BLaER1 treated with 17β-estradiol and CSF1 and Interleukin-3, amounts not matched to agents 10 nM and 100 nM (cell line): ENCODE measurements around the gene AHNAK2.

Source experiments
- H3K27ac ChIP-seq, 11 experiments: shearing (Covaris generic); formaldehyde crosslinking; 2 replicates each; pipeline ENCODE4 v1.8.1; 2022
- H3K27me3 ChIP-seq, 11 experiments: shearing (Covaris generic); formaldehyde crosslinking; 2 replicates each; pipeline ENCODE4 v1.8.1; 2022
- H3K36me3 ChIP-seq, 11 experiments: shearing (Covaris generic); formaldehyde crosslinking; 2 replicates each; pipeline ENCODE4 v1.8.1; 2022
- H3K4me1 ChIP-seq, 10 experiments: shearing (Covaris generic); formaldehyde crosslinking; 2 replicates each; pipeline ENCODE4 v1.8.1; 2022
- H3K4me2 ChIP-seq, 11 experiments: shearing (Covaris generic); formaldehyde crosslinking; 2 replicates each; pipeline ENCODE4 v1.8.1; 2022
- H3K4me3 ChIP-seq, 10 experiments: shearing (Covaris generic); formaldehyde crosslinking; 2 replicates each; pipeline ENCODE4 v1.8.1; 2022
- H3K9ac ChIP-seq, 11 experiments: shearing (Covaris generic); formaldehyde crosslinking; 2 replicates each; pipeline ENCODE4 v1.8.1; 2022
- H3K9me3 ChIP-seq, 11 experiments: shearing (Covaris generic); formaldehyde crosslinking; replicated peaks in 1 of 11; 2 replicates each; pipeline ENCODE4 v1.8.1; 2022
- H4K20me1 ChIP-seq, 11 experiments: shearing (Covaris generic); formaldehyde crosslinking; 2 replicates each; pipeline ENCODE4 v1.8.1; 2022
- Cebpa-rat ChIP-seq, 11 experiments: shearing (Covaris generic); IDR thresholded peaks; 2 replicates each; pipeline ENCODE4 v1.8.1; 2022

Gene AHNAK2

DNA sequence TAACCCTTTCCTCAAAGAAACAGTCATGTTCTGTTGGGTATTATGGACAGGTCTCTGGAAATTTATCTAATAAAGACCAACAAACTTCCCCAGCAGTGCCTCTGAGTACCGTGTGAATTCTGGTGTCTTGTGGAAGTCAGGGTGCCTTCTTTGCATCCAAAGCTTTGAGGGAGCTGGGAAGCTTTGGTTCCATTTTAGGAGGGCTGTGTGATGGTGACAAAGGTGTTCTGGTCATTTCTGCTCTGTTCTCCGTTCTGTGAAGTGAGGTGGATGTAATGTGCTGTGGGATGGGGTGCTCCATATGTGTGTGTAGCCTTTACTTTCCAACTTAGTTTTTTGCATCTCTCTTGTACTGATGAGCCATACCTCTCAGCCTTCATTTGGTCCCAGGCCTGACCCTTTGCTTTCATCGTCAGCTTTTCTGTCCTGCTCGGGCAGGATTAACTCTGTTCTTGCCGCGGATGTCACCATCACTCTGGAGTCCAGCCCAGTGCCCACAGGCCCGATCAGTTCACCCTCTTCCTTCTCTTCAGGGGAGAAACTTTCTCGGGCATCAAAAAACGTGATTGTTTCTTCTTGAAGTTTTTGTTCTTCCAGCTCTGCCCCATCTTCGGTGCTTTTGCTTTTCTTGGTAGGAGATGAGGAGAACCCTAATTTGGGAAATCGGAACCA lies 40.3 kb downstream of the AHNAK2 start:
- no peak overlapping the region for H3K9ac ChIP-seq
- H4K20me1 ChIP-seq, result peaks cover 0 to 4% (median 0%) of the 10 kb centered on the region in 11 experiments; a peak in 2 of 22 replicates
- no peak overlapping the region for H3K4me3 ChIP-seq
- no peak for TF ChIP-seq Cebpa-rat (IDR thresholded peaks at IDR 0.05)
- no peaks in the 10 kb centered on the region; a peak in 1 of 22 replicates for H3K36me3 ChIP-seq
- peak overlapping the region in 7 of 11 experiments; percentile 2 to 53 (median 19); a peak in 5 of 22 replicates for H3K4me2 ChIP-seq
- H3K4me1 ChIP-seq, result peaks cover 0 to 40% (median 23%) of the 10 kb centered on the region in 10 experiments; a peak in 18 of 20 replicates
- peaks cover 0 to 23% (median 6%) of the 10 kb centered on the region in 11 experiments; a peak in 13 of 22 replicates for H3K27me3 ChIP-seq
- no peaks in the 10 kb centered on the region for H3K9me3 ChIP-seq
- H3K27ac ChIP-seq, result no peak overlapping the region

DNA sequence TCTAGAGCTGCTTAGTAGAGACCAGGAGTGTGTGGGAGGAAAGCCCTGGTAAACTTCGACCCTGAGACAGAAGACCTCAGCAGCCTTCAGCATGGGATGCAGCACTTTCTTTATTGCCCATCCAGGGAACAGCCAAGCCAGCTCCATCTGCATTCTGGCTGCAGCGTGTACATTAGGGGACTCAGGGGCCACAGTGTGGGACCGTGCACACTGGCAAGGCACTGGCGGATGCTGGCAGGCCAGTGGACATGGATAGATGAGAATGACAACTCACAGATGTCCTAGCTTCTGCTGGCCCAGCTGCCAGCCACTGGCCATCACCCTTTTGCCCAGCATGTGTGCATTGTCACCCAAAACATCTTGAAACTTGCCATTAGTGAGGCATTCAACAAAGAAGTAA lies 41.0 kb downstream of the AHNAK2 start:
- H3K27ac ChIP-seq, result no peak overlapping the region
- H3K9me3 ChIP-seq, result no peaks in the 10 kb centered on the region
- H3K4me3 ChIP-seq, result no peak overlapping the region
- H4K20me1 ChIP-seq, result peaks cover 0 to 4% (median 0%) of the 10 kb centered on the region in 11 experiments; a peak in 2 of 22 replicates
- H3K9ac ChIP-seq, result no peak overlapping the region
- H3K36me3 ChIP-seq, result no peaks in the 10 kb centered on the region; a peak in 1 of 22 replicates
- no peak for TF ChIP-seq Cebpa-rat (IDR thresholded peaks at IDR 0.05)
- peak overlapping the region in 8 of 11 experiments; percentile 2 to 53 (median 20); a peak in 5 of 22 replicates for H3K4me2 ChIP-seq
- H3K4me1 ChIP-seq, result peaks cover 0 to 47% (median 30%) of the 10 kb centered on the region in 10 experiments; a peak in 18 of 20 replicates
- H3K27me3 ChIP-seq, result peaks cover 0 to 27% (median 6%) of the 10 kb centered on the region in 11 experiments; a peak in 13 of 22 replicates

DNA sequence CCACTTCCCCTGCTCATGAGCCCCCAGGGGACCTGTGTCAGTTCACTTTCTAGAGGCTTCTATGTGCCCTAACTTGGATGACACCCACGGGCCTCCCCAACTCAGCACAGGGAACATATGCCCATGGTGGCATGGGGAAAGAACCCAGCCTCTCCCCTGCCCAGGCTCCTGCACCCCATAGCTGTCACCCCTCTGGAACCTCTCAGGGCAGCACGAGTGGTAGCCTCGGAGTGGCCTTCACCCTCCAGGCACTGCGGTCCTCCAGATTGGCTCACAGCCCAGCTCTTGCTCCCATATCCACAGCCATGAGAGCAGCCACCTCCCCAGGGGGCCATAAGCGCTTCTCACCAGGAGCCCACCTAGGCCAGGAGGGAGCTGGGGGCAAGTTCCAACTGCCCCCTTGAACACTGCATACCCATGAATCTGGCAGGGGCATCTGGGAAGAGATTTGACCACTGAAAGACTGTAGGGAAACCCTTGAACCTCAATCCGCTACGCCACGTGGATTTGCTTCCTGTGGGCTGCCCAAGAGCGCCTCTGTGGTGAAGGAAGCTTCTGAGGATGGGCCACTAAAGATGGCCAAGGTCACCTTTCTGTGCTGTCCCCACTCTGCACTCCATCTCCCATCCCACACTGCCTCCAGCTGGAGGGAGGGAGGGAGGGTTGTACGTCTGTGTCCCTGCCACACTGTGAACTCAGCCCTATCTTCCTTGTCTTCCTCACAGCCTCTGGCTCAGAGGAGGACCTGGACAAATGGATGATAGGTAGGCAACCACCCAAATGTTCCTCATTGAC lies 41.6 kb downstream of the AHNAK2 start:
- no peak overlapping the region for H3K4me3 ChIP-seq
- peaks cover 0 to 4% (median 0%) of the 10 kb centered on the region in 11 experiments; a peak in 2 of 22 replicates for H4K20me1 ChIP-seq
- peak overlapping the region in 10 of 11 experiments; percentile 10 to 62 (median 54); a peak in 18 of 22 replicates for H3K4me2 ChIP-seq
- H3K9ac ChIP-seq, result peak overlapping the region in 1 of 11 experiments; percentile 44; a peak in 1 of 22 replicates
- H3K9me3 ChIP-seq, result no peaks in the 10 kb centered on the region
- H3K36me3 ChIP-seq, result no peaks in the 10 kb centered on the region
- H3K27ac ChIP-seq, result no peak overlapping the region
- peaks cover 0 to 53% (median 36%) of the 10 kb centered on the region in 10 experiments; a peak in 18 of 20 replicates for H3K4me1 ChIP-seq
- no peak for TF ChIP-seq Cebpa-rat (IDR thresholded peaks at IDR 0.05)
- H3K27me3 ChIP-seq, result peaks cover 0 to 31% (median 6%) of the 10 kb centered on the region in 11 experiments; a peak in 13 of 22 replicates

DNA sequence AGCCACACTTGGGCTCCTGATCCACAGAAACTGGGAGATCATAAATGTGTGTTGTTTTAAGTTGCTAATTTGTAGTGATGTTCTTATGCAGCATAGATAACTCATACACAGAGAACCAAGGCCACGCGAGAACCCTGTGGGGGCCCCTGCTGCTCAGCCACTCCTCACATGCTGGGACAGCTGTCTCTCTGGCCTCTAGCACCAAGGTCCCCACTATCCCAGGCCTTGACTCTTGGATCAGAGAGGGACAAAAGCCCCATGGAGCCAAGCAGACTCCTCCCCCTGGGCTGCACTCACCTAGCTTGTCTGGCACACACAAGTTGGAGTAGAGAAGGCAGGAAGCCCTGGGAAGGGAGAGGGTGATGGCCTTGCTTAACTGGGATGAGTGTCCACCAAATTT lies 42.2 kb downstream of the AHNAK2 start:
- Histone ChIP-seq H3K27me3 (peaks cover 0 to 33% (median 6%) of the 10 kb centered on the region in 11 experiments; a peak in 13 of 22 replicates), H3K9ac (peak overlapping the region in 1 of 11 experiments; percentile 44; a peak in 1 of 22 replicates), H3K27ac (no peak overlapping the region), H3K4me3 (no peak overlapping the region), H4K20me1 (peaks cover 0 to 5% (median 0%) of the 10 kb centered on the region in 11 experiments; a peak in 3 of 22 replicates), H3K9me3 (no peaks in the 10 kb centered on the region), H3K4me1 (peaks cover 0 to 59% (median 42%) of the 10 kb centered on the region in 10 experiments; a peak in 18 of 20 replicates), H3K4me2 (peak overlapping the region in 9 of 11 experiments; percentile 39 to 62 (median 54); a peak in 17 of 22 replicates), H3K36me3 (no peaks in the 10 kb centered on the region)
- TF ChIP-seq Cebpa-rat (IDR thresholded peaks at IDR 0.05), result no peak

DNA sequence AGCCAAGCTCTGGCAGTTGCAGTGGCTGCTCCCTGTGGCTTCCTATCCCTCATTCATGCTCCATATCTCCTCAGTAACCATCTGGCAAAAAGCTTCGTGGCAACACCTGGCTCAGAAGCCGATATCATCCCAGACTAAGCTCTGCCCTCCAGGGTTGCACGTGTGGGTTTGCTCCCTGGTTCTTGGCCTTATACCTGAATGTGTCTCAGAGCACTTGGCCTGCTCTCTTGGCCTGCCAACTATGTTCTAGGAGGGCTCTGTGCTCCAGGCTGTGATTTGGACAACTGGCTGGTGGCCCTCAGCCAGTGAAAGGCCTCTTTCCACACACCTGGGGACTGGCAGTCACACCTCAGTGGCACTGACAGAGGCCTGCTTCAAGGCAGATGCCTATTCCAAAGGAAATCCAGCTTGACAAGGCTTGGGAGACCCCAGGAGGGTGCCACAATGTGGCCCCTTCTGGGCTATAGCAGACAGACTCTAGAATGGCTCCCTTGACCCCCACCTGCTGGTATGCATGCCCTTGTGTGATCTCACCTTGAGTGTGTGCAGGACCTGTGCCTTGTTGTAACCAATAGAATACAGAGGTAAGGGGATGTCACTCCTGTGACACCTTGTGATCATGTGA lies 43.0 kb downstream of the AHNAK2 start:
- peaks cover 0 to 32% (median 6%) of the 10 kb centered on the region in 11 experiments; a peak in 13 of 22 replicates for H3K27me3 ChIP-seq
- H3K4me3 ChIP-seq, result no peak overlapping the region
- no peaks in the 10 kb centered on the region; a peak in 1 of 22 replicates for H3K36me3 ChIP-seq
- peaks cover 0 to 65% (median 46%) of the 10 kb centered on the region in 10 experiments; a peak in 18 of 20 replicates for H3K4me1 ChIP-seq
- peak overlapping the region in 8 of 11 experiments; percentile 3 to 61 (median 52); a peak in 11 of 22 replicates for H3K4me2 ChIP-seq
- H3K27ac ChIP-seq, result no peak overlapping the region
- H3K9ac ChIP-seq, result no peak overlapping the region
- H4K20me1 ChIP-seq, result peaks cover 0 to 13% (median 0%) of the 10 kb centered on the region in 11 experiments; a peak in 3 of 22 replicates
- no peaks in the 10 kb centered on the region for H3K9me3 ChIP-seq
- TF ChIP-seq Cebpa-rat (IDR thresholded peaks at IDR 0.05), result no peak

DNA sequence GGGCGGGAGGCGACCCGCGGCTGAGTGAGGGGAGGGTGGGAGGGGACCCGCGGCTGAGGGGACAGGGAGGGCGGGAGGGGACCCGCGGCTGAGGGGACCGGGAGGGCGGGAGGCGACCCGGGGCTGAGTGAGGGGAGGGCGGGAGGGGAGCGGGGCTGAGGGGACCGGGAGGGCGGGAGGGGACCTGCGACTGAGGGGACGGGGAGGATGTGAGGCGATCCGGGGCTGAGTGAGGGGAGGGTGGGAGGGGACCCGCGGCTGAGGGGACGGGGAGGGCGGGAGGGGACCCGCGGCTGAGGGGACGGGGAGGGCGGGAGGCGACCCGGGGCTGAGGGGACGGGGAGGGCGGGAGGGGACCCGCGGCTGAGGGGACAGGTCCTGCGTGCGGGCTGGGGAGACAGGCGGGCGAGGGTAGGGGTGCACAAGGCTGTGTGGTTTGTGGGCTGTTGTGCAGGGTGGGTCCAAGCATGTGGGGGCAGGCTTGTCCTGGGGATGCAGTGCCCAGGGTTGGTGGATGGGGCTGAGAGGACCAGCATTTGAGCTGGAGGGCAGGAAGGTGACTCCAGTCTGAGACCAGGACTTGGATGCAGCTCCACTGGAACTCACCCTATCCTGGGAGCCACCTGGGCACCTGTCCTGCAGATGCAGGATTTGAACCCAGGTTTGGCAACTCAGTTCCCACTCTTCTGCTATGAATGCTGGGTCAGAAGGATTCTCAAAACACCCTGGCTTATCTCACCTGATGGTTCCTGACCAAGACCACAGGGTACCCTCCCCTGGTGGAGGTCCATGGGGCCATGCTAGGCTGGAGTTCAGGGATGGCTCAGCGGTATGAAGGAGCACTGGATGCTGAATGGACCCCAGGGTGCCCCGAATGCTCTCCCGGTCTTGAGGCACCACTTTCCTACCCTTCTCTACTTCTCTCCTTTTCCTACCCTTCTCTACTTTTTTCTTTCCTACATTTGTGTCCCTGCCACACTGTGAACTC lies 44.1 kb downstream of the AHNAK2 start:
- no peak for TF ChIP-seq Cebpa-rat (IDR thresholded peaks at IDR 0.05)
- H3K9ac ChIP-seq, result no peak overlapping the region
- peaks cover 0 to 32% (median 6%) of the 10 kb centered on the region in 11 experiments; a peak in 13 of 22 replicates for H3K27me3 ChIP-seq
- peaks cover 0 to 8% (median 0%) of the 10 kb centered on the region in 11 experiments; a peak in 3 of 22 replicates for H3K36me3 ChIP-seq
- peak overlapping the region; percentile 13 to 61 (median 49); a peak in 18 of 22 replicates for H3K4me2 ChIP-seq
- no peak overlapping the region for H3K27ac ChIP-seq
- peaks cover 0 to 65% (median 46%) of the 10 kb centered on the region in 10 experiments; a peak in 17 of 20 replicates for H3K4me1 ChIP-seq
- no peak overlapping the region for H3K4me3 ChIP-seq
- H3K9me3 ChIP-seq, result no peaks in the 10 kb centered on the region
- H4K20me1 ChIP-seq, result peaks cover 0 to 13% (median 0%) of the 10 kb centered on the region in 11 experiments; a peak in 3 of 22 replicates
